NCI-H774 (cell line): ENCODE results near the gene AUH.
A peak's percentile ranks its signal among the peaks of the same experiment; 100 is the strongest.
"Not testable (repeated sequence)": the region's sequence is repeated elsewhere in the genome, so short reads cannot be mapped to it uniquely, and the experiment has no call there.

Experiments
- DNase-seq: peaks from one replicate; lab custom pipeline; 2025; lab: John Stamatoyannopoulos, UW

Gene AUH

GRCh38 chr9:91361291-91362050, at the start of gene AUH:
Gene AUH (minus strand): TSS chr9:91361918. CDS start chr9:91361889, 29 bp downstream.
- peak; percentile 75 for DNase-seq

- DNase-seq: no peak
These were observed 49.5 kb upstream of the AUH start for GRCh38 chr9:91411096-91411771.

- no peak for DNase-seq
These were observed 48.4 kb upstream of the AUH start for GRCh38 chr9:91410161-91410560.

- DNase-seq: no peak
These were observed 46.8 kb upstream of the AUH start for GRCh38 chr9:91408475-91408874.

GRCh38 chr9:91407580-91408318, 46.0 kb upstream of the AUH start:
- DNase-seq: no peak

GRCh38 chr9:91405343-91406077, 43.8 kb upstream of the AUH start:
- DNase-seq: no peak

GRCh38 chr9:91403665-91404543, 42.2 kb upstream of the AUH start:
- DNase-seq: no peak

GRCh38 chr9:91398926-91399325, 37.2 kb upstream of the AUH start:
- DNase-seq: no peak

GRCh38 chr9:91395553-91396471, 34.1 kb upstream of the AUH start:
- DNase-seq: no peak

- DNase-seq: no peak
These were observed 33.4 kb upstream of the AUH start for GRCh38 chr9:91395106-91395552.

- DNase-seq: no peak
These were observed 32.1 kb upstream of the AUH start for GRCh38 chr9:91393826-91394225.

- no peak for DNase-seq
These were observed 30.7 kb upstream of the AUH start for GRCh38 chr9:91392435-91392834.

- no peak for DNase-seq
These were observed 30.1 kb upstream of the AUH start for GRCh38 chr9:91391818-91392217.

GRCh38 chr9:91391412-91391811, 29.7 kb upstream of the AUH start:
- no peak for DNase-seq

GRCh38 chr9:91389686-91390085, 28.0 kb upstream of the AUH start:
- not testable (repeated sequence) for DNase-seq

- no peak for DNase-seq
These were observed 25.0 kb upstream of the AUH start for GRCh38 chr9:91386765-91387164.

- DNase-seq: no peak
These were observed 23.2 kb upstream of the AUH start for GRCh38 chr9:91384954-91385353.

GRCh38 chr9:91383577-91383976, 21.9 kb upstream of the AUH start:
- no peak for DNase-seq

- DNase-seq: no peak
These were observed 20.6 kb upstream of the AUH start for GRCh38 chr9:91382298-91382697.

GRCh38 chr9:91379426-91379825, 17.7 kb upstream of the AUH start:
- DNase-seq: no peak
